Measurements from ENCODE around the gene LAMA4. TPM values are rescaled to one million over a fixed set of nuclear protein-coding genes. Genes with fewer than 3 reads are reported as not detected.

Gene LAMA4
- total RNA-seq, 1 experiment from 2014 or later = 9.4 TPM

- Histone ChIP-seq H3K27me3 (ENCODE audit: low read length) (no peaks in the 10 kb centered on the region), H3K9me2 (replicated peaks; ENCODE audit: low read length) (no peaks in the 10 kb centered on the region), H3K9me3 (ENCODE audit: low read length) (no peaks in the 10 kb centered on the region), H3K27ac (ENCODE audit: low read length) (no peak overlapping the region), H3K4me3 (ENCODE audit: low read length) (no peak overlapping the region), H3K4me1 (ENCODE audit: insufficient read depth, low read length) (peaks cover 14% of the 10 kb centered on the region), H3F3A (ENCODE audit: low read length, unreplicated experiment) (no peaks in the 10 kb centered on the region), H2AFZ (ENCODE audit: low read length) (no peak overlapping the region), H3K9ac (ENCODE audit: low read length) (no peak overlapping the region), H3K36me3 (ENCODE audit: low read depth, low read length) (no peaks in the 10 kb centered on the region), H4K20me1 (ENCODE audit: low read length) (no peaks in the 10 kb centered on the region), H3K4me2 (ENCODE audit: low read length) (no peak overlapping the region), H3K79me2 (ENCODE audit: low read length) (no peaks in the 10 kb centered on the region)
- TF ChIP-seq CTCF (conservative IDR thresholded peaks at IDR 0.05; ENCODE audit: low read depth, low read length) (no peak), EZH2phosphoT487 (IDR thresholded peaks at IDR 0.05; ENCODE audit: borderline replicate concordance, low read length) (no peak), EZH2 (IDR thresholded peaks at IDR 0.05; ENCODE audit: low read length, unreplicated experiment) (no peak)
- intact Hi-C loops (cut with micrococcal nuclease) = no loop called here
- no TSS peak for BruUV-seq (replicated peaks)
- ChIA-PET CTCF (no interaction called here), POLR2A (ENCODE audit: unreplicated experiment) (no interaction called here)
- no peak for ATAC-seq
- DNase-seq = no peak
Observed at GRCh38 chr6:112114577-112115223, 139.7 kb downstream of the LAMA4 start.

- intact Hi-C loops (cut with micrococcal nuclease) = no loop called here
- Histone ChIP-seq H3K9ac (ENCODE audit: low read length) (no peak overlapping the region), H3K4me1 (ENCODE audit: insufficient read depth, low read length) (peaks cover 14% of the 10 kb centered on the region), H3K4me3 (ENCODE audit: low read length) (no peak overlapping the region), H3F3A (ENCODE audit: low read length, unreplicated experiment) (no peaks in the 10 kb centered on the region), H3K79me2 (ENCODE audit: low read length) (no peaks in the 10 kb centered on the region), H2AFZ (ENCODE audit: low read length) (no peak overlapping the region), H3K4me2 (ENCODE audit: low read length) (no peak overlapping the region), H3K9me3 (ENCODE audit: low read length) (no peaks in the 10 kb centered on the region), H3K27me3 (ENCODE audit: low read length) (no peaks in the 10 kb centered on the region), H3K27ac (ENCODE audit: low read length) (no peak overlapping the region), H4K20me1 (ENCODE audit: low read length) (no peaks in the 10 kb centered on the region), H3K36me3 (ENCODE audit: low read depth, low read length) (no peaks in the 10 kb centered on the region), H3K9me2 (replicated peaks; ENCODE audit: low read length) (no peaks in the 10 kb centered on the region)
- TF ChIP-seq CTCF (conservative IDR thresholded peaks at IDR 0.05; ENCODE audit: low read depth, low read length) (no peak), EZH2phosphoT487 (IDR thresholded peaks at IDR 0.05; ENCODE audit: borderline replicate concordance, low read length) (no peak), EZH2 (IDR thresholded peaks at IDR 0.05; ENCODE audit: low read length, unreplicated experiment) (no peak)
- no TSS peak for BruUV-seq (replicated peaks)
- ChIA-PET POLR2A (ENCODE audit: unreplicated experiment) (no interaction called here), CTCF (no interaction called here)
- no peak for ATAC-seq
- DNase-seq = no peak
Observed at GRCh38 chr6:112113918-112114317, 140.4 kb downstream of the LAMA4 start.

- H3K9me3 ChIP-seq (ENCODE audit: low read length) = no peaks in the 10 kb centered on the region
- H3K9me2 ChIP-seq (replicated peaks; ENCODE audit: low read length) = no peaks in the 10 kb centered on the region
- ChIA-PET POLR2A (ENCODE audit: unreplicated experiment) (no interaction called here), CTCF (no interaction called here)
- ATAC-seq = no peak
- H3K4me3 ChIP-seq (ENCODE audit: low read length) = no peak overlapping the region
- BruUV-seq (replicated peaks) = no TSS peak
- no peak overlapping the region for H3K27ac ChIP-seq (ENCODE audit: low read length)
- H3K79me2 ChIP-seq (ENCODE audit: low read length) = no peaks in the 10 kb centered on the region
- H3K27me3 ChIP-seq (ENCODE audit: low read length) = no peaks in the 10 kb centered on the region
- H2AFZ ChIP-seq (ENCODE audit: low read length) = no peak overlapping the region
- no peak overlapping the region for H3K9ac ChIP-seq (ENCODE audit: low read length)
- TF ChIP-seq EZH2 (IDR thresholded peaks at IDR 0.05; ENCODE audit: low read length, unreplicated experiment) = no peak
- TF ChIP-seq EZH2phosphoT487 (IDR thresholded peaks at IDR 0.05; ENCODE audit: borderline replicate concordance, low read length) = no peak
- no peak for TF ChIP-seq CTCF (conservative IDR thresholded peaks at IDR 0.05; ENCODE audit: low read depth, low read length)
- no peaks in the 10 kb centered on the region for H3F3A ChIP-seq (ENCODE audit: low read length, unreplicated experiment)
- intact Hi-C loops (cut with micrococcal nuclease) = no loop called here
- DNase-seq = no peak
- H3K4me1 ChIP-seq (ENCODE audit: insufficient read depth, low read length) = peaks cover 14% of the 10 kb centered on the region
- no peaks in the 10 kb centered on the region for H4K20me1 ChIP-seq (ENCODE audit: low read length)
- no peaks in the 10 kb centered on the region for H3K36me3 ChIP-seq (ENCODE audit: low read depth, low read length)
- H3K4me2 ChIP-seq (ENCODE audit: low read length) = no peak overlapping the region
Observed at GRCh38 chr6:112113431-112113830, 140.9 kb downstream of the LAMA4 start.
